SU-DHL-6 (cell line): ENCODE results near the gene COPS2.

ENCODE experiments used
- H2AFZ ChIP-seq: fragments of 200-600 bp; sonication (generic); 2 replicates; pipeline ENCODE4 v1.6.1; 2014; ENCODE audit warnings: low read depth, mild to moderate bottlenecking, moderate library complexity, mixed read lengths, antibody characterized with exemption, low read length; ENCODE audit not compliant: severe bottlenecking
- H3F3A ChIP-seq: fragments of 200-600 bp; shearing (Covaris generic); 2 replicates; pipeline ENCODE4 v1.6.0; 2016; ENCODE audit warnings: antibody characterized with exemption, mild to moderate bottlenecking; ENCODE audit not compliant: insufficient read depth
- H3K27ac ChIP-seq: fragments of 200-600 bp; sonication (generic); 2 replicates; pipeline ENCODE4 v1.5.1; 2016; ENCODE audit warnings: low read depth, mild to moderate bottlenecking, low read length, moderate library complexity, mixed read lengths
- H3K27me3 ChIP-seq: fragments of 200-600 bp; sonication (generic), shearing (Covaris generic); 2 replicates; pipeline ENCODE4 v1.6.0; 2014; ENCODE audit warnings: mild to moderate bottlenecking, low read length
- H3K36me3 ChIP-seq: fragments of 200-600 bp; sonication (generic); 2 replicates; pipeline ENCODE4 v1.6.1; 2014; ENCODE audit warnings: mild to moderate bottlenecking, low read length, mixed read lengths
- H3K4me2 ChIP-seq: fragments of 300-600, 200-600 bp; shearing (Covaris generic), sonication (generic); 2 replicates; pipeline ENCODE4 v1.6.0; 2014; ENCODE audit warnings: low read length, low read depth, mild to moderate bottlenecking; ENCODE audit not compliant: poor library complexity, severe bottlenecking
- H3K4me3 ChIP-seq: fragments of 200-600 bp; sonication (generic); 2 replicates; pipeline ENCODE4 v1.5.1; 2014; ENCODE audit warnings: antibody characterized with exemption, low read length, mild to moderate bottlenecking, mixed read lengths; ENCODE audit not compliant: insufficient read depth, poor library complexity, severe bottlenecking
- H3K79me2 ChIP-seq: fragments of 200-600 bp; sonication (generic); 2 replicates; pipeline ENCODE4 v1.6.1; 2014; ENCODE audit warnings: mild to moderate bottlenecking, low read length, moderate library complexity; ENCODE audit not compliant: insufficient read depth
- H3K9ac ChIP-seq: fragments of 200-600 bp; sonication (generic); 2 replicates; pipeline ENCODE4 v1.7.0; 2014; ENCODE audit warnings: mild to moderate bottlenecking, low read length
- H3K9me2 ChIP-seq: fragments of 200-600 bp; sonication (generic); replicated peaks from 2 replicates; pipeline ENCODE4 v1.6.1; 2014; ENCODE audit warnings: low read length; ENCODE audit not compliant: insufficient read depth
- H3K9me3 ChIP-seq: fragments of 200-600 bp; sonication (generic); 2 replicates; pipeline ENCODE4 v1.6.1; 2014; ENCODE audit warnings: low read length, mixed read lengths; ENCODE audit not compliant: insufficient read depth
- H4K20me1 ChIP-seq: fragments of 200-600 bp; sonication (generic); 2 replicates; pipeline ENCODE4 v1.6.1; 2014; ENCODE audit warnings: low read depth, mild to moderate bottlenecking, antibody characterized with exemption, low read length, moderate library complexity, mixed read lengths
- CTCF ChIP-seq: fragments of 200-600 bp; sonication (generic); IDR thresholded peaks from one replicate; pipeline ENCODE4 v1.5.1; 2017; ENCODE audit warnings: antibody characterized with exemption, mild to moderate bottlenecking, low read length, moderate library complexity; ENCODE audit not compliant: insufficient read depth, poor library complexity, severe bottlenecking
- EZH2phosphoT487 ChIP-seq: fragments of 200-600 bp; sonication (generic), shearing (Covaris generic); conservative IDR thresholded peaks from 2 replicates; pipeline ENCODE4 v1.6.1; 2018; ENCODE audit warnings: mild to moderate bottlenecking, antibody characterized with exemption, low read length, moderate library complexity, mixed read lengths

Gene COPS2

GRCh38 chr15:49084285-49084570 is 71.2 kb downstream of the COPS2 start:
- Histone ChIP-seq H4K20me1 (no peaks in the 10 kb centered on the region), H3K79me2 (no peaks in the 10 kb centered on the region), H3K4me2 (no peak overlapping the region), H3K4me3 (no peak overlapping the region), H3K27ac (no peak overlapping the region), H3K27me3 (no peaks in the 10 kb centered on the region), H2AFZ (no peak overlapping the region), H3F3A (no peaks in the 10 kb centered on the region), H3K36me3 (no peaks in the 10 kb centered on the region), H3K9me3 (no peaks in the 10 kb centered on the region), H3K9me2 (no peaks in the 10 kb centered on the region), H3K9ac (no peak overlapping the region)
- TF ChIP-seq CTCF (no peak), EZH2phosphoT487 (no peak)

GRCh38 chr15:49083401-49084284 is 71.8 kb downstream of the COPS2 start:
- TF ChIP-seq CTCF (no peak), EZH2phosphoT487 (no peak)

GRCh38 chr15:49082960-49083359 is 72.4 kb downstream of the COPS2 start:
- H3K4me3 ChIP-seq = no peak overlapping the region
- no peaks in the 10 kb centered on the region for H3K9me3 ChIP-seq
- no peak overlapping the region for H3K9ac ChIP-seq
- no peak overlapping the region for H3K4me2 ChIP-seq
- no peaks in the 10 kb centered on the region for H3K36me3 ChIP-seq
- H3F3A ChIP-seq = no peaks in the 10 kb centered on the region
- no peaks in the 10 kb centered on the region for H3K9me2 ChIP-seq
- no peak overlapping the region for H3K27ac ChIP-seq
- no peaks in the 10 kb centered on the region for H4K20me1 ChIP-seq
- no peak overlapping the region for H2AFZ ChIP-seq
- no peaks in the 10 kb centered on the region for H3K79me2 ChIP-seq
- no peaks in the 10 kb centered on the region for H3K27me3 ChIP-seq
- TF ChIP-seq EZH2phosphoT487 = no peak

More at GRCh38 chr15:49083401-49084284, 71.8 kb downstream of the COPS2 start:
- Histone ChIP-seq H3K36me3 (no peaks in the 10 kb centered on the region), H3K9ac (no peak overlapping the region), H3K27me3 (no peaks in the 10 kb centered on the region), H3K4me2 (no peak overlapping the region), H2AFZ (no peak overlapping the region), H4K20me1 (no peaks in the 10 kb centered on the region), H3K4me3 (no peak overlapping the region), H3K9me3 (no peaks in the 10 kb centered on the region), H3K27ac (no peak overlapping the region), H3K9me2 (no peaks in the 10 kb centered on the region), H3K79me2 (no peaks in the 10 kb centered on the region), H3F3A (no peaks in the 10 kb centered on the region)

- Histone ChIP-seq H2AFZ (no peak overlapping the region), H3K9me2 (no peaks in the 10 kb centered on the region), H3F3A (no peaks in the 10 kb centered on the region), H3K27ac (no peak overlapping the region), H4K20me1 (no peaks in the 10 kb centered on the region), H3K36me3 (no peaks in the 10 kb centered on the region), H3K4me2 (no peak overlapping the region), H3K4me3 (no peak overlapping the region), H3K27me3 (no peaks in the 10 kb centered on the region), H3K9me3 (no peaks in the 10 kb centered on the region), H3K9ac (no peak overlapping the region), H3K79me2 (no peaks in the 10 kb centered on the region)
- TF ChIP-seq EZH2phosphoT487 (no peak), CTCF (no peak)
These were observed 75.9 kb downstream of the COPS2 start for GRCh38 chr15:49079340-49080039.
